ENCODE data around the gene MCC. TPM values are rescaled to one million over a fixed set of nuclear protein-coding genes. Genes with fewer than 3 reads are reported as not detected.
A peak's percentile ranks its signal among the peaks of the same experiment; 100 is the strongest.

Gene MCC
- total and polyA plus RNA-seq, 2 donors (not counting 1 experiment from before 2014, with no cell fraction given) = 3.2 to 41.3 TPM

DNA sequence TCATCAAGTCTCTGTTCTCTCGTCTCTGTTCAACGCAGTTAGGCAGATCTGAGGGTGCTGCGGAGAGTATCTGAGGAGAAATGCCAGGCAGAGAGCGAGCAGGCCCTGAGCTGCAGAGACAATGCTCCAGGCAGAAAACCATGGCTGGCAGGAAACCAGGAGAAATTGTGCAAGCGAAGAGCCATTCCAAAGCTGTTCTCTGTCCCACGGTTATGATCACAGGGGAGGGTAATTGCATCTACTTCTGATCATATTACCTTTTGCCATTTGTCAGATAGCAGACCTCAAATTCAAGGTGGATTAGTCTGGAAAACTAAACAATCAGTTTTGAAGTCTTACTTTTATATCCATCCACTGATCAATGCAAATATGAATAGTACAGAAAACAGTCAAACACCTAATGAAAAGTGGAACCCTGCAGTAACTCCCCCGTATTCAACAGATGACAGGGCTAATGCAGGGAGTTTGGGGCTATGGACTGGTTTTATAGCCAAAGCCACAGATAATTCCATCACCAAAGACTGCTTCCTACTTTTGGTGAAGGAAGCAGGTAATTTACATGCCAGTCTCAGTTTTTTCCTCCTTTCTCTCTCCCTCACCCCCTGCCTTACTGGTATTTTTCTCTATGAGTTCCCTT is 283.6 kb downstream of the MCC start:
- TF ChIP-seq CTCF (conservative IDR thresholded peaks at IDR 0.05 in 1 of 2, IDR thresholded peaks at IDR 0.05 in 1 of 2; ENCODE audit: low read depth in 1 of 2, low read length in 2 of 2) (no peak), EZH2 (IDR thresholded peaks at IDR 0.05; ENCODE audit: low read length, missing control alignments) (no peak)

GRCh38 chr5:113203916-113204315 is 284.3 kb downstream of the MCC start:
- no peaks in the 10 kb centered on the region for H3K27me3 ChIP-seq (ENCODE audit: control insufficient read depth, insufficient read depth, low read length)
- no peak overlapping the region for H2AFZ ChIP-seq (ENCODE audit: low read length)
- H4K20me1 ChIP-seq (ENCODE audit: control insufficient read depth, extremely low read depth, insufficient read depth, low read length) = no peaks in the 10 kb centered on the region
- DNase-seq (ENCODE audit: low read depth in 2 of 2) = peak; percentile 16
- TF ChIP-seq CTCF (conservative IDR thresholded peaks at IDR 0.05 in 1 of 2, IDR thresholded peaks at IDR 0.05 in 1 of 2; ENCODE audit: low read depth in 1 of 2, low read length in 2 of 2) (no peak), EZH2 (IDR thresholded peaks at IDR 0.05; ENCODE audit: low read length, missing control alignments) (no peak)
- H3K9me3 ChIP-seq (ENCODE audit: control insufficient read depth, insufficient read depth, low read depth, low read length) = no peaks in the 10 kb centered on the region
- H3K4me2 ChIP-seq (ENCODE audit: extremely low read depth, insufficient read depth, low read length) = no peak overlapping the region
- no peak overlapping the region for H3K27ac ChIP-seq (ENCODE audit: insufficient read depth, low read length)
- no peak overlapping the region for H3K9ac ChIP-seq (ENCODE audit: insufficient read depth, low read length)
- H3K79me2 ChIP-seq (ENCODE audit: control insufficient read depth, insufficient read depth, low read length) = no peaks in the 10 kb centered on the region
- H3K4me3 ChIP-seq (replicated peaks in 1 of 4; ENCODE audit: control extremely low read depth in 1 of 4, insufficient read depth in 1 of 4, low read depth in 3 of 4, low read length in 4 of 4) = no peak overlapping the region
- H3K36me3 ChIP-seq (ENCODE audit: control insufficient read depth, insufficient read depth, low read length) = no peaks in the 10 kb centered on the region
- no peaks in the 10 kb centered on the region for H3K4me1 ChIP-seq (ENCODE audit: control insufficient read depth, extremely low read depth, insufficient read depth, low read length)

More for the DNA sequence above, 283.6 kb downstream of the MCC start:
- no peak overlapping the region for H3K4me3 ChIP-seq (replicated peaks in 1 of 4; ENCODE audit: control extremely low read depth in 1 of 4, insufficient read depth in 1 of 4, low read depth in 3 of 4, low read length in 4 of 4)
- H3K36me3 ChIP-seq (ENCODE audit: control insufficient read depth, insufficient read depth, low read length) = no peaks in the 10 kb centered on the region
- DNase-seq (ENCODE audit: low read depth in 2 of 2) = peak; percentile 59 to 71
- H3K4me2 ChIP-seq (ENCODE audit: extremely low read depth, insufficient read depth, low read length) = no peak overlapping the region
- H3K9ac ChIP-seq (ENCODE audit: insufficient read depth, low read length) = no peak overlapping the region
- H4K20me1 ChIP-seq (ENCODE audit: control insufficient read depth, extremely low read depth, insufficient read depth, low read length) = no peaks in the 10 kb centered on the region
- no peak overlapping the region for H2AFZ ChIP-seq (ENCODE audit: low read length)
- no peak overlapping the region for H3K27ac ChIP-seq (ENCODE audit: insufficient read depth, low read length)
- H3K79me2 ChIP-seq (ENCODE audit: control insufficient read depth, insufficient read depth, low read length) = no peaks in the 10 kb centered on the region
- H3K9me3 ChIP-seq (ENCODE audit: control insufficient read depth, insufficient read depth, low read depth, low read length) = no peaks in the 10 kb centered on the region
- no peaks in the 10 kb centered on the region for H3K4me1 ChIP-seq (ENCODE audit: control insufficient read depth, extremely low read depth, insufficient read depth, low read length)
- no peaks in the 10 kb centered on the region for H3K27me3 ChIP-seq (ENCODE audit: control insufficient read depth, insufficient read depth, low read length)

DNA sequence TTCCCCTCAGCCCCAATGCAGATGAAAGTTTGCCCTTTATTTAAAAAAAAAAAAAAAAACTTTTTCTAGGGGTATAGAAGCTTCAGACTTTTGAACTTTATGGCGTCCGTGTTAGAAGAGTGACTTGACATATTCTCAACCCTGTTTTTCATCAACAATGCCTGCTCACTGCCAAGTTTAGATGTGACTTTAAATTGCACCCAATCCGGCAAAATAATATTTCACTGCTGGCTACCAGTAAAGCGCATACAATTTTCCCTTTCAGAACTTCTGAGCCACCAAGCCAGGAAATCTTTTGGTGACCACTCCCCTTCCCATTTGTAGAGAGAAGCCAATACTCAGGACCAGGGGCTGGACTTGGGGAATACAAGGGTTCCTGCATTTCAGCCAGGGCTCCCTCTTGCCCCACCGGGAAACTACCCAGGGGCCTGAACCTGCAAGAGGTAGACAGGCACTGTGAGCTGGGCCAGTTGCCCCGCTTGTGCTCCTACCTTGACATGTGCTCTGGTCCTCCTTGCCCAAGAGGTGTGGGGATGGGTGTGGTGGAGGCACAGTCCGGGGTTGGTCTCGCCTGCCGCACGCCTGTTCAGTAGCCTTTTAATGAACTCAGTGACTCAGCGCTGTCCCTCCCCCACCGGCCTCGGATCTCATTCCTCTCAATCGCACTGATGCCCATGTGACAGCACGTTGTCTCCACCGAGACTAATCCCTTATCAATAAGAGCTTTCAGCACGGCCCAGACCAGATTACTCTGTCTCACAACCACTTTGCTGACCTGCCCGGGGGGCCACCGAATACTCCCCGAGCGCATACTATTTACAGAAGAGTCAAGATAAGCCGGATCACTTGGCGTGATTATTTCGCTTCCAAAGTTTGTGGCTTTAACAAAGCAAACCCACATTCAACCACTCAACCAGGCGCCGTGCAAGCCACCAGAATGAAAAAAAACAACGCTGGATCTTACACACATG is 285.2 kb downstream of the MCC start:
- TF ChIP-seq CTCF (conservative IDR thresholded peaks at IDR 0.05 in 1 of 2, IDR thresholded peaks at IDR 0.05 in 1 of 2; ENCODE audit: low read depth in 1 of 2, low read length in 2 of 2) (no peak), EZH2 (IDR thresholded peaks at IDR 0.05; ENCODE audit: low read length, missing control alignments) (no peak)
- Histone ChIP-seq H4K20me1 (ENCODE audit: control insufficient read depth, extremely low read depth, insufficient read depth, low read length) (no peaks in the 10 kb centered on the region), H2AFZ (ENCODE audit: low read length) (no peak overlapping the region), H3K4me2 (ENCODE audit: extremely low read depth, insufficient read depth, low read length) (no peak overlapping the region), H3K36me3 (ENCODE audit: control insufficient read depth, insufficient read depth, low read length) (no peaks in the 10 kb centered on the region), H3K27me3 (ENCODE audit: control insufficient read depth, insufficient read depth, low read length) (no peaks in the 10 kb centered on the region), H3K27ac (ENCODE audit: insufficient read depth, low read length) (no peak overlapping the region), H3K79me2 (ENCODE audit: control insufficient read depth, insufficient read depth, low read length) (no peaks in the 10 kb centered on the region), H3K4me1 (ENCODE audit: control insufficient read depth, extremely low read depth, insufficient read depth, low read length) (no peaks in the 10 kb centered on the region), H3K9me3 (ENCODE audit: control insufficient read depth, insufficient read depth, low read depth, low read length) (no peaks in the 10 kb centered on the region), H3K9ac (ENCODE audit: insufficient read depth, low read length) (no peak overlapping the region), H3K4me3 (replicated peaks in 1 of 4; ENCODE audit: control extremely low read depth in 1 of 4, insufficient read depth in 1 of 4, low read depth in 3 of 4, low read length in 4 of 4) (peak overlapping the region in 1 of 4 experiments; percentile 28)
- DNase-seq (ENCODE audit: low read depth in 2 of 2) = peak; percentile 75 to 83
